Glomerular endothelial cell (primary cell): ENCODE results near the gene RBM19. TPM values are rescaled to one million over a fixed set of nuclear protein-coding genes. Genes with fewer than 3 reads are reported as not detected.
"Not testable (repeated sequence)": the region's sequence is repeated elsewhere in the genome, so short reads cannot be mapped to it uniquely, and the experiment has no call there.

Source experiments
- DNase-seq: peaks from one replicate; pipeline ENCODE4 v3.0.0-alpha.2; 2011; ENCODE audit warnings: low read depth, low spot score; ENCODE audit errors: extremely low read depth
- total RNA-seq: library from RNA; depleted of rRNA; stranded (reverse); fragments of >200 nt; gene quantifications from 2 replicates; pipeline ENCODE4 v1.2.3, GENCODE V29; 2015

Gene RBM19, protein sequence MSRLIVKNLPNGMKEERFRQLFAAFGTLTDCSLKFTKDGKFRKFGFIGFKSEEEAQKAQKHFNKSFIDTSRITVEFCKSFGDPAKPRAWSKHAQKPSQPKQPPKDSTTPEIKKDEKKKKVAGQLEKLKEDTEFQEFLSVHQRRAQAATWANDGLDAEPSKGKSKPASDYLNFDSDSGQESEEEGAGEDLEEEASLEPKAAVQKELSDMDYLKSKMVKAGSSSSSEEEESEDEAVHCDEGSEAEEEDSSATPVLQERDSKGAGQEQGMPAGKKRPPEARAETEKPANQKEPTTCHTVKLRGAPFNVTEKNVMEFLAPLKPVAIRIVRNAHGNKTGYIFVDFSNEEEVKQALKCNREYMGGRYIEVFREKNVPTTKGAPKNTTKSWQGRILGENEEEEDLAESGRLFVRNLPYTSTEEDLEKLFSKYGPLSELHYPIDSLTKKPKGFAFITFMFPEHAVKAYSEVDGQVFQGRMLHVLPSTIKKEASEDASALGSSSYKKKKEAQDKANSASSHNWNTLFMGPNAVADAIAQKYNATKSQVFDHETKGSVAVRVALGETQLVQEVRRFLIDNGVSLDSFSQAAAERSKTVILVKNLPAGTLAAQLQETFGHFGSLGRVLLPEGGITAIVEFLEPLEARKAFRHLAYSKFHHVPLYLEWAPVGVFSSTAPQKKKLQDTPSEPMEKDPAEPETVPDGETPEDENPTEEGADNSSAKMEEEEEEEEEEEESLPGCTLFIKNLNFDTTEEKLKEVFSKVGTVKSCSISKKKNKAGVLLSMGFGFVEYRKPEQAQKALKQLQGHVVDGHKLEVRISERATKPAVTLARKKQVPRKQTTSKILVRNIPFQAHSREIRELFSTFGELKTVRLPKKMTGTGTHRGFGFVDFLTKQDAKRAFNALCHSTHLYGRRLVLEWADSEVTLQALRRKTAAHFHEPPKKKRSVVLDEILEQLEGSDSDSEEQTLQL
- 21.3 and 24.3 TPM in 2 replicates for total RNA-seq

DNA sequence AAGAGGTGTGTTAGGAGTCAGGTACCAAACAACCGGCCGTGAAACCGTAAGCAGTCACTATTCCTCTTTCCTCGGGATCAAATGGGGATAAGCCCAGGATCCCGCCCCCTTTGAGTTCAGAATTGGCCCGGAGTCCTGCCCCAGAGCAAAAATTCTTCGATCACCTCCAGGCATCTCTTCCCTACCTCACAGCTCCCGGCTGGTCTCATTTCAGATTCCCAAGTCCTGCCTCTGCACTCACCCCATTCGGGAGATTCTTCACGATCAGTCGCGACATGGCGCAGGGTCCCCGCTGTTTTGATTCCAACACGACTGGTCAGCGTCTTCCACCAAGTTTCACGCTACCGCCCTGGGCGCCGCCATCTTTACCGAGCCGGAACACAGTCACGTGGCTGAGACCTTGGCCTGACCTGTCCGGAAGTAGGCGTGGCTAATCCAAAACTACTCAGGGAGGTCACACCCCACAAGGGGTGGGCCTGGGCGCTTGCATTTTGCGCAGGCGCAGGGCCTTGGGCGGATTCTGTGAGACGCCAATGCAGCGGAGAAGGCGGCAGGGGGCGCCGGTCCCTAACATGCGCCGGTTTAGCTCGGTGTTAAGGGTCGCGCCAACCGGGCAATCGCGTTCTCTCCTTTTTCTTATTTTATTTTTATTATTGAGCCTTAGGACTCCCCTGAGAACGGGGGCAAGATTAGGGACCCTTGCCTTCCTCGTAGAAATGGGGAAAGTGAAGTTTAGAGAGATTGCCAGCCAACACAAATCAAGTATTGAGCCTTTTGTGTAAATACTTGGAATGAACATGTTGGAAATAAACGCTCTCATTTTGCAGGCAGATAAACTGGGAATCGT is at the start of gene RBM19:
TSS of gene RBM19 (minus strand) at position 375 of the 847 bp plus-strand sequence. CDS start at position 277, 98 bp downstream.
- peak; percentile 90 for DNase-seq

DNA sequence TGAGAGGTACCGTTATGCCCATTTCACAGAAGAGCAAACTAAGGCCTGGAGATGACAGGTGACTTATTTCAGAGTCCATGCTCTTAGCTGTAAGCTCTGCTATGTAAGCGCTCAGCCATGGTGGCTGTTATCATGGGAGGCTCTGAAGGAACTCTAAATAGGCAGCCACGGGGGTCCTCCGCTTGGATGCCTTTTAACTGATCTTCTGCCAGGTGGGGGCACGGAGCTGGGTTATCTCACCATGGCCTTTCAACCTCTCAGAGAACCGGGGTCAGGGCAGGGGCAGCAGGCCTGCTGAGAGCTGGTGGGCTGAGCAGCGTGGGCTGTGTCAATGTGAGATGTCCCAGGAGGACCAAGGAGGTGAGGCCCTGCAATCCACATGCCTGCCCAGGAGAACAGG is 49.7 kb upstream of the RBM19 start:
- no peak for DNase-seq

DNA sequence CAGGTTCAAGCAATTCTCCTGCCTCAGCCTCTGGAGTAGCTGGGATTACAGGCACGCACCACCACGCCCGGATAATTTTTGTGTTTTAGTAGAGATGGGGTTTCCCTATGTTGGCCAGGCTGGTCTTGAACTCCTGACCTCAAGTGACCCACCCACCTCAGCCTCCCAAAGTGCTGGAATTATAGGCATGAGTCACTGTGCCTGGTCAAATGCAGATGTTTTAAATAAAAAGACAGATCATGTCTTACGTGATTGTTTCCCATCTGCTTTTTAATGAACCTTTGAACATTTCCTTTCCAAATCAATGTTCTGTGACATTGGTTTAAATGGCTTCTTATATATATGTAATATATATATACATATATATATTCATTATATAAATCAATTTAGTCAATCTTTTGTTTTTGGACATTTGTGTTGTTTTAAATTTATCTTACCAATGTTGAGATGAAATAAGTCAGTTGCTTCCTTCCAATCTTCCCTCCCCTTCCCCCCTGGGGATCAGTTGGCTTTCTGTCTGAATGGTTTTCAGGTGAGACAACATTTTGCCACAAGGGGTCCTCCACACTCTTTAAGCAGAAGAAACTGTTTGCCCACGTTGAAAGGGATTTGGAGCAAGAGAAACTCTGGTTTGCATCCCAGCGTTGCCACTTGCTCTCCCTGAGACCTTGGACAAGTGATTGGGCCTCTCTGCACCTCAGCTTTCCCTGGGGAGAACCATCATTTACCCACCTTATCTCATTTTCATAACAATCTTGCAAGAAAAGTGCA is 47.6 kb upstream of the RBM19 start:
- no peak for DNase-seq

DNA sequence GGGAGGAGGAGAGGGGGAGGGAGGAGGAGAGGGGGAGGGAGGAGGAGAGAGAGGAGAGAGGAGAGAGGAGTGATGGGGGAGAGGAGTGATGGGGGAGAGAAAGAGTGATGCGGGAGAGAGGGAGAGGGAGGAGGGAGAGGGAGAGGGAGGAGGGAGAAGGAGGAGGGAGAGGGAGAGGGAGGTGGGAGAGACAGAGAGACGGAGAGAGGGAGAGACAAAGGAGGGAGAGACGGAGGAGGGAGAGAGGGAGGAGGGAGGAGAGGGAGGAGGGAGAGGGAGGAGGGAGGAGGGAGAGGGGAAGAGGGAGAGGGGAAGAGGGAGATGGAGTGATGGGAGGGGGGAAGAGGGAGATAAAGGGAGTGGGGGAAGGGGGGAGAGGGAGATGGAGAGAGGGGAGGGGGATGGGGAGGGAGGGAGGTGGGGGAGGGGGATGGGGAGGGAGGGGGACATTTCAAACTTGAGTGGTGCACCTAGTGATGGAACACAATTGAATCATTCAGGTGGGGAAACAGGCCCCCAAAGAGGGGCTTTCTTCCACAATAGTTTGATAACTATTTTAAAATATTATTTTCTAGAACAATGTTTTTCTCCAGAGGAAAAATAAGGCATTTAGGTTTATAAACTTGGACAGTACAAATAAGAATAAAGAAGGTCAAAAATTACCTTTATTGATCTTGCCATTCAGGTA is 46.8 kb upstream of the RBM19 start:
- DNase-seq: no peak

DNA sequence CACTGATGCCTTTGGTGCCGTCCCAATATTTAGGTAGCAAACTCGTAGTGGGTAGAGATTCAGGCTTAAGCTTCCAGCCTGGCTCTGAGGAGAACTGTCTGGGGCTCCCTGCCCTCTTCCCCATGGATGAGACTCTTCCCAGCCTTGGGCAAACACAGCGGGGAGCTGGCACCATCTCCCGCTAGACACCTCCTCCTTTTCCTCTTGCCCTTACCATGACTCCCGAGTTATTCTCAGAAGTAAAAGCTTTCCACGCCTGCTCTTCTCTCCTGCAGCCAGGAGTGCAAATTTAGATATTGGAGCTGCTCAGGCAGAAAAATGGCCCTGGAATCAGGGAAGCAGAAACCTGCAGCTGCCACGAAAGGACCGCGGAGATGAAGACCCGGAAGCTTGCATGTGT is 45.6 kb upstream of the RBM19 start:
- no peak for DNase-seq

DNA sequence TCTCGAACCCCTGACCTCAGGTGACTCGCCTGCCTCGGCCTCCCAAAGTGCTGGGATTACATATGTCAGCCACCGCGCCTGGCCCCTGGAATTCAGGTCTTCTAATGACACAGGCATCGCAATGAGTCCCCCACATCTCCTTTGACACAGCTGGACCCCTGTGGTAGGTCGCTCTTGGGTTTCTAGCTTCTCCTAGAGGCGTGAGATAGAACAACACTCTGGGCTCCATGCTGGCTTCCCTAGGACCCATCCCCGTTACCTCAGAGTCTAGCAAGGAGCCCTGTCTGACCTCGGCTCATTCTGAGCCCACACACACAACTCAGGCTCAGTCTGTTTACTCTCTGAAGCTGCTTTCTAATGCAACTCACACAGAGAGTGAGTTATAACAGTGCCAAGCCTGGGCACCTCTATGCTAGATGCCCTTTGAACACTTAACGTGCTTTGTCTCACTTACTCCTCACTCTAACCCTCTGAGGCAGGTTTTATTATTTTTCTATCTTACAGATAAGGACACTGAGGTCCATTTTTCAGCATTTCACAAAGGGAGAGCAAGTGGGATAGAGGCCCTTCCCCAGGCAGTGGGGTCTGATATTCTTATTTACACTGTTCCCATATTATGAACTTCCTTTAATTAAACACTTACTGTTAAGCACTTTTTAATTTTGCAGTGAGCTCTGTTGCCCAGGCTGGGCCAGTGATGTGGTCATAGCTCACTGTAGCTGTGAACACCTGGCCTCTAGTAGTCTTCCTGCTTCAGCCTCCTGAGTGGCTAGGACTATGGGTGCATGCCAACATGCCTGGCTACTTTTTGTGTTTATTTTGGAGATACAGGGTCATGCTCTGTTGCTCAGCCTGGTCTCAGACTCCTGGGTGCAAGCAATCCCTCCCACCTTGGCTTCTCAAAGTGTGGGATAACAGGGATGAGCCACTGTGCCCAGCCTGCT is 40.6 kb upstream of the RBM19 start:
- DNase-seq: no peak

DNA sequence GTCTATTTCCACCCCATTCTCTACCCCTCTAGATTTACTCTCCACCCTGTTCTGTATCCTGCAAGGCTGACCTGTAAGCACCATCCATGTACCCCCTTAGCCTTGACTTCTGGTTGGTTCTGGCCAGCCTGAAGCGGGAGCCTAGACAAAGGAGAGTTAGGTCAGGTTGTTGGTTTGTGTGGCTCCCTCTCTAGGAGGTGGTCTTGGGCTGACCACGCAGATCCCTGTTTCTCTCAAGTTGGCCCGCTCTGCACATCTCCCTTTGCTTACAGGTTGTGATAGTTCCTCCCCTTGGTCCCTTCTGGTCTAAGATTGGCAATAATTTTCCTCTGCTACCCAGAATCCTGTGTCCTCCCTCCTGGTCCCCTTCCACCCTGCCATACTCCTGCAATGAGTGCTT is 38.3 kb upstream of the RBM19 start:
- DNase-seq: no peak

DNA sequence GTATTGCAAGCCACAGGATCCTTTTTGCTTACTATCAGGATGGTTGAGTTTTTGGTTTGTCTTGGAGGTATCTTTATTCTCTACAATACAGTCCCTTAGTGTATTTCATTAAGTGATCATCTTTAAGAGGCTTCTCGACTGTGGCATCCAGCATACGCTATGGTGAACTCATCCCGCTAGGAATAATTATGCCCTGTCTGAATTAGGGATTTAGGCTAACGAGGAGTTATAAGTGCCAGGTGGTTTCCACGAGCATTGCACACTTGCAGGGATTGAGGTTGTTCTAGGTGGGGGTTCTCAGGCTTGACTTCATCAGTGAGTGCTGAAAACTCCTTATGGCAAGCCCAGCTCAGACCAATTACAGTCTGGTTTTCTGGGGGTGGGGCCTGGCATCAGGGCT is 37.2 kb upstream of the RBM19 start:
- DNase-seq: no peak

DNA sequence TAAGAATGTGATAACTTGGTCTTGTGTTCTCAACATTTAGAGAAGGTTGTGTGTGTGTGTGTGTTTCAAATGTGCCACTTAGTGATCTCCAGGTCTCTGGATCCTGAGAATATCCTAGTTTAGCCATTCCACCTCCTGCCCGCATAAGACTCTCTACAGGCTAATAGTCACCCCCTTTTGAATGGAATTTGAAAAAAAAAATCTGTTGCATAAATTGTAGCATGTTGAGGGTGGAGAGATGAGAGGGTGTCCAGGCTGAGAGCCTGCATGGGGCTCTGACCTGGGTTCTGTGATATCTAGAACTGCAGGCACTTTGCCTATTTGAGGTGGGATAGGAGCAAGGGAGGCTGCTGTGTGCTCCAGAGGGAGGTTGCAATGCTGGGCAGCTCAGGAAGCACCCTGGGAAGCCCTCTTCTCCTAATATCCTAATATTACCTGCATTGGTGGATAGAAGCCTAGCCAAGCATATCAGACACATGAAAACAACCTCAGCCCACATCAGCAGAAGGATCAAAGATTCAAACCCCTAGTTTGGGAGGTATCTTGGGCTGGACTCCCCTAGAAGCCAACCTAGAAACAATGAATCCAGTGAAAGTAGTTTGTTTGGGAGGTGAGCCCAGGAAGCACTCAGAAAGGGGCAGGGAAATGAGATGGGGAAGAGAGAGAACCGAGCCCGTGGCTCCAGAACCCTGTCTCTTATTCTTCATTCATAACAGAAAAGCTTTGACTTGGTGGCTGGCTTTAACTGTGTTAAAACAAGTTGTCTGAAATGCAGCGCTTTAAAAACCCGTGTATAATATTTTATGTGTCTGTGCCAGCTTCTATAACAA is 35.6 kb upstream of the RBM19 start:
- no peak for DNase-seq

DNA sequence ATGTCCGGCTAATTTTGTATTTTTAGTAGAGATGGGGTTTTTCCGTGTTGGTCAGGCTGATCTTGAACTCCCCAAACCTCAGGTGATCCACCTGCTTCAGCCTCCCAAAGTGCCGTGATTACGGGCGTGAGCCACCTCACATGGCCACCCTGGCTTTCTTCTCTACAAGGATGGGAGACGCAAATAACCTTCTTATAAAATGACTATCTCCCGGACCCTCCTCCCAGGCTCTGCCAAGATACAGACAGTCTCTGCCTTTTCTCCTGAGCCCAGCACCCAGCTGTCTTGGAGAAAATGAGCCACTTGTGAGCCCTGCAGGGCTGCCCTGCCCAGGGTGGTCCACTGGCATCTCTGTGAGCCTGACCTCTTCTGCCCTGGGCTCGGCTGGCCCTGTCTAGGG is 34.7 kb upstream of the RBM19 start:
- DNase-seq: no peak

DNA sequence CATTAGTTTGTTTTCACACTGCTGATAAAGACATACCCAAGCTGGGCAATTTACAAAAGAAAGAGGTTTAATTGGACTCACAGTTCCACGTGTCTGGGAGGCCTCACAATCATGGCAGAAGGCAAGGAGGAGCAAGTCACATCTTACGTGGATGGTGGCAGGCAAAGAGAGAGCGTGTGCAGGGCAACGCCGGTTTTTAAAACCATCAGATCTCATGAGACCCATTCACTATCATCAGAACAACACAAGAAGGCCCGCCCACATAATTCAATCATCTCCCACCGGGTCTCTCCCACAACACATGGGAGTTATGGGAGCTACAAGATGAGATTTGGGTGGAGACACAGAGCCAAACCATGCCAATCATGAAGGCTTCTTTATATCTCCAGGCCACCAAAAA is 34.1 kb upstream of the RBM19 start:
- DNase-seq: not testable (repeated sequence)

DNA sequence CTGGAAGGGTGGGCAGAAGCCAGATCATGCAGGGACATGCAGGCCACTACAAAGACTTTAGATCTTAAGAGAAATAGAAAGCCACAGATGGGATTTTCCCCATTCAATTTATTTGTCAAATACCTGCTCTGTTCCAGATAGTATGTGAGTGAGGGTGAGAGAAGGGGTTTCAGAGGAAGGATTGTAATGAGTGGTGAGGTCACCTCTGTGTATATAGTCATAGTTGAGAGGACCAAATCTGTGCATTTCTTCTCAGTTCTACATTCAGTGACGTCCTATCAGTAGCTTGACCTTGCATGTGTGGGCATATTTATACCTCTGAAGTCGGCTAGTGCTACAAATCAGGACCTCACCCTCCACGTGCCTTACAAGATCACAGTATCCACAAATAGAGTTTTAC is 31.2 kb upstream of the RBM19 start:
- DNase-seq: no peak

DNA sequence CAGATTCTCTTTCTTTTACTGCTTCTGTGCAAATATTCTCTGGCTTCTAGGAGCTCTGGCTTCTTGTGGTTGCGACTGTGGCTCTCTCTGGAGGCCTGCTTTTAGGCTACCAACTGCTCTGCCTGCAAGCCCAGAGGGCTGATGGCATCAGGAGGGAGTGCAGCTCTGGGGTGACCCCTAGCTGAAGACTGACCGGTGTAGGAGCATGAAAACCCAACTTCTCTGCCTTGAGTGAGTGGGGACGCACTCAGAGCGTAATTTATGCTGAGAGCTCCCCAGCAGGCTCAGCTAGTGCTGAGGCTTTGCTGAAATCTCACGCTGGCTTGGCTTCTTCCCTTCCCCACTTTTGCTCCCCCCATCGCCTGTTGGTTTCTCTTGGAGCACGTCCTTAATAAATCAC is 29.9 kb upstream of the RBM19 start:
- no peak for DNase-seq

DNA sequence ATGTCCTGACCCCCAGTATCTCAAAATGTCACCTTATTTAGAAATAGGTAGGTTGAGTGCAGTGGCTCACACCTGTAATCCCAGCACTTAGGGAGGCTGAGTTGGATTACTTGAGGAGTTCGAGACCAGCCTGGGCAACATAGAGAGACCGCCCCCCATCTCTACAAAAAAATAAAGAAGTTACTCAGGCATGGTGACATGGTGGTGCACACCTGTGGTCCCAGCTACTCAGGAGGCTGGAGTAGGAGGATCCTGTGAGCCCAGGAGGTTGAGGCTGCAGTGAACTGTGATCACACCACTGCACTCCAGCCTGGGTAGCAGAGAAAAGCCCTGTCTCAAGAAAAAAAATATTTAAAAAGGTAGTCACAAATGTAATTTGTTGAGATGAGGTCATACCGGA is 27.9 kb upstream of the RBM19 start:
- no peak for DNase-seq

DNA sequence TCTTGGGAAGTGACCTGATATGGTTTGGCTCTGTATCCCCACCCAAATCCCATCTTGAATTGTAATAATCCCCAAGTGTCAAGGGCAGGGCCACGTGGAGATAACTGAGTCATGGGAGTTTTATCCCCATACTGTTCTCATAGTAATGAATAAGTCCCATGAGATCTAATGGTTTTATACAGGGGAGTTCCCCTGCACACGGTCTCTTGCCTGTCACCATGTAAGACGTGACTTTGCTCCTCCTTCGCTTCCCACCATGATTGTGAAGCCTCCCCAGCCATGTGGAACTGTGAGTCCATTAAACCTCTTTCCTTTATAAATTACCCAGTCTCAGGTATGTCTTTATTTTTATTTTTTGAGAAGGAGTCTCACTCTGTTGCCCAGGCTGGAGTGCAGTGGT is 26.6 kb upstream of the RBM19 start:
- DNase-seq: not testable (repeated sequence)

DNA sequence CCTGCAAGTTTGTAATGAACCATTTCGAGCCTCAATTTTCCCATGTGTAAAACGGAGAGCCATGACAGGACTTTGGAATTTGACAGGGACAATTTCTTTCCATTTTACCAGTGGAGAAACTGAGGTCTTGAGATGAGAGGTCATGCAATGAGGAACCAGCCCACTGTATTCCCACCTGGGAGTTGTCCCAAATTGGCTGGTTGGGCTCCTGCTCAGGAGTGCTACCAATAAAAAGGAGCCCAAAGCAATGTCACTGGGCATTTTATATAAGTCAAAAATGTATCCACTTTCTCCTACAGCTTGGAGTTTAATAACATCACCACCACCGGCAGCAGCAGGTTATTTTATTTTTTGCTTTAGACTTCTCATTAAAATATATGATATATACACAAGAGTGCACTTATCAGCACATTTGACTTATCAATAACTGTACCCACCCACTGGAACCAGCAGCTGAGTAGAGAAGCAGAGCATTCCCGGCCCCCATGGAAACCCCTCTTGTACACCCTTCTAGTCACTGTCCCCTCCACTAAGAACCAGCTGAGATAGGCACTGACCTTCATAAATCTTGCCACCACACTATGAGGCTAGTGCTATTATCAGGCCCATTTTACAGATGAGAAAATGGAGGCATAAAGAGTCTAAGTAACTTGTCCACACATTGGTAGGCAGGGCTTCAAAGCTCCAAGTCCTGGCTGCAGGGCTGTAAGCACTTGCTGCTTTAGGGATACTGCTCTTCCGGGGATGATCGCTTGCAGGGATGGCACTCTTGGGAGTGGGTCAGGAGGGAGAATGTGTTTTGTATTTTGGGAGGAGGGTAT is 25.3 kb upstream of the RBM19 start:
- DNase-seq: no peak
